Neural progenitor cell (in vitro differentiated cells): ENCODE data around the gene HIPK2.

Experiments used
- EZH2 ChIP-seq: fragments of 200-600 bp; sonication (generic); IDR thresholded peaks from 2 replicates; pipeline ENCODE4 v1.6.1; 2017; ENCODE audit warnings: antibody characterized with exemption, mild to moderate bottlenecking, moderate library complexity
- TF ChIP-seq, protein P1 (sequence below): fragments of 200-600 bp; sonication (generic); IDR thresholded peaks from 2 replicates; pipeline ENCODE4 v1.5.1; 2017; ENCODE audit warnings: antibody characterized with exemption, mild to moderate bottlenecking

DNA sequence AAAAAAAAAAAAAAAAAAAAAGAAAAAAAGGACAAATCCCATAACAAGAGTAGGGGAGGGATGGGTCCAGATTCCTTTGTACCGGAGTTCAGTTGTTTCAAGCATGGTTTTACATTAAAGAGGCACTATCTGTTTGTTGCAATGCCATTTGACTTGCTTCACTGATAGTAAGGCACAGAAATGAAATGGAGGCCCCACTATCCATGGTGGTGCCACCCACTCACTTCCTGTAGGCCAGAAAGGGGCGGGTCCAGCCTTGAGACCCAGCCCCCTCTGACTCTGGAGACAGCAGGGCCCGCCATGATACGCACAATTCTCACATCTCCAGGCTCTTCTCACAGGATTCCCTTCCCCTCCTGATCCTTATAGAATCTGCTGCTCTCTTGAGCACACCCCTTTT lies 154.3 kb downstream of the HIPK2 start:
- TF ChIP-seq, protein P1, sequence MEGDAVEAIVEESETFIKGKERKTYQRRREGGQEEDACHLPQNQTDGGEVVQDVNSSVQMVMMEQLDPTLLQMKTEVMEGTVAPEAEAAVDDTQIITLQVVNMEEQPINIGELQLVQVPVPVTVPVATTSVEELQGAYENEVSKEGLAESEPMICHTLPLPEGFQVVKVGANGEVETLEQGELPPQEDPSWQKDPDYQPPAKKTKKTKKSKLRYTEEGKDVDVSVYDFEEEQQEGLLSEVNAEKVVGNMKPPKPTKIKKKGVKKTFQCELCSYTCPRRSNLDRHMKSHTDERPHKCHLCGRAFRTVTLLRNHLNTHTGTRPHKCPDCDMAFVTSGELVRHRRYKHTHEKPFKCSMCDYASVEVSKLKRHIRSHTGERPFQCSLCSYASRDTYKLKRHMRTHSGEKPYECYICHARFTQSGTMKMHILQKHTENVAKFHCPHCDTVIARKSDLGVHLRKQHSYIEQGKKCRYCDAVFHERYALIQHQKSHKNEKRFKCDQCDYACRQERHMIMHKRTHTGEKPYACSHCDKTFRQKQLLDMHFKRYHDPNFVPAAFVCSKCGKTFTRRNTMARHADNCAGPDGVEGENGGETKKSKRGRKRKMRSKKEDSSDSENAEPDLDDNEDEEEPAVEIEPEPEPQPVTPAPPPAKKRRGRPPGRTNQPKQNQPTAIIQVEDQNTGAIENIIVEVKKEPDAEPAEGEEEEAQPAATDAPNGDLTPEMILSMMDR = no peak
- TF ChIP-seq EZH2 = no peak
